GM18505 (cell line): Measurements from ENCODE around the gene TNS3.
A peak's percentile ranks its signal among the peaks of the same experiment; 100 is the strongest.
"Not testable (repeated sequence)": the region's sequence is repeated elsewhere in the genome, so short reads cannot be mapped to it uniquely, and the experiment has no call there.

Experiments used
- ATAC-seq: cut with Tn5 transposase; IDR thresholded peaks from one replicate; pipeline ENCODE4 v1.9.1; 2021; ENCODE audit not compliant: unreplicated experiment
- POLR2A ChIP-seq: IDR thresholded peaks from 4 replicates; pipeline ENCODE4 v1.6.1; 2011; ENCODE audit warnings: borderline replicate concordance; ENCODE audit not compliant: insufficient read depth, insufficient read length; ENCODE audit errors: extremely low read depth

The TNS3 gene

DNA sequence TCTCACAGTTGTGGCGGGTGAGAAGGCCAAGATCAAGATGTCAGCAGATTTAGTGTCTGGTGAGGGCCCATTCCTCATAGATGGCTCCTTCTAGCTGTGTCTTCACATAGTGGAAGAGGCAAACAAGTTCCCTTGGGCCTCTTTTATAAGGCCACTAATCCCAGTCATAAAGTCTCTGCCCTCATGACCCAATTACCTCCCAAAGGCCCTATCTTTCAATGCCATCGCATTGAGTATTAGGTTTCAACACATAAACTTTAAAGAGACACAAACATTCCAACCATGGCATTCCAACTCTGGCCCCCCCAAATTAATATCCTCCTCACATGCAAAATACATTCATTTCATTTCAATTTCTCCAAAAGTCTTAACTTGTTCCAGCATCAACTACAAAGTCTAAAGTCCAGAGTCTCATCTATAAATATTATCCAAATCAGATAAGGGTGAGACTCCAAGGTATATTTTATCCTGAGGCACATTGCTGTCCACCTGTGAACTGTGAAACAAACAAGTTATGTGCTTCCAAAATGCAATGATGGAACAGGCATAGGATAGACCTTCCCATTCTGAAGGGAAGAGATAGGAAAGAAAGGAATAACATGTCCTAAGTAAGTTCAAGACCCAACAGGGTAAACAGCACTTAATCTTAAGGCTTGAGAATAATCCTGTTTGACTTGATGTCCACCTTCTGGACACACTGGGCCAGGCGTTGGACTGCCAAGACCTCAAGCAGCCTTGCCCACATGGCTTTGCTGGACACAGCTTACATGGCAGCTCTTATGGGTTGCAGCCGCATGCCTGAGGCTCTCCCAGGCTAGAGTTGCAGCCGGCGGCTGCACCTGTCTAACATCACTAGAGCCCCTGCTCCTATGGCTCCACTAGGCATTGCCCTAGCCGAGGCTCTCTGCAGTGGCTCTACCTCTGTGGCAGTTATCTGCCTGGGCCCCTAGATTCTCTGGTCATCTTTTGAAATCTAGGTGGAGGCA, 312.8 kb downstream of the TNS3 start:
- no peak for TF ChIP-seq POLR2A
- ATAC-seq: no peak

DNA sequence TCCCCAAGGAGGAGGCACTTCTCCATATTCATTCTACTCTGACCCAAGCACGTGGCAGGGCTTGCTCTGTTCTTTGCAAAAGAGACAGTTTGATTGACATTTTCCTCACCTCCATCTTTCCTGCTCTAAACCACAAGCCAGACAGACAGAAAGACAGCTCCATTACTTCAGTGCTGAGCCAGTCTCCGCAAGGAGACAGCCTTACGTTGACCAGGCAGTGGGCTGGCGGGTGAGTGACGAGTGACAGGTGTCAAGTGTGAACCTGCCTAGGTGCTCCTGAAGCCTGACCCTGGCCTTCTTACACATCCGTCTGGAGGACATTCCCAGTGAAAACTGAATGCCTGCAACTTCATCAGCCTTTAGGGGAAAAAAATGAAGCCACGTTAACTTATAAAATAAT, 314.6 kb downstream of the TNS3 start:
- ATAC-seq: no peak
- no peak for TF ChIP-seq POLR2A

DNA sequence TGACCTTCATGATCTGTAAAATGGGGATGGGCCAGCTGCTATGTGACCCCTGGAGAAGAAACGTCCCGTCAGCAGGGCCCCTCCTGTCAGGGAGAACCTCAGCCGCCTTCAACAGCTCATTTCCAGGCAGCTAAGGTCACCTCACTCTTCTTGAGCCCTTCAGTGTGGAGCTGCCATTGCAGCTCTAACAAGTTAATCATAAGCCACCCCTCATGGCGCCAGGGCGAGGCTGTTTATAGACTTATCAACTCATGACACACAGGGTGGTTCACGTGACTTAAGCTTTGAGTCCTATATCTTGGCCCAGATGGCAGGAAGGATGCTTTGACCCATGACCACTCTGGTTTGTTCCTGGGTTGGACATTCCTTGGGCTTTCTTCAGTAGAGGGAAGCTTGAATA, 315.1 kb downstream of the TNS3 start:
- no peak for ATAC-seq
- no peak for TF ChIP-seq POLR2A

DNA sequence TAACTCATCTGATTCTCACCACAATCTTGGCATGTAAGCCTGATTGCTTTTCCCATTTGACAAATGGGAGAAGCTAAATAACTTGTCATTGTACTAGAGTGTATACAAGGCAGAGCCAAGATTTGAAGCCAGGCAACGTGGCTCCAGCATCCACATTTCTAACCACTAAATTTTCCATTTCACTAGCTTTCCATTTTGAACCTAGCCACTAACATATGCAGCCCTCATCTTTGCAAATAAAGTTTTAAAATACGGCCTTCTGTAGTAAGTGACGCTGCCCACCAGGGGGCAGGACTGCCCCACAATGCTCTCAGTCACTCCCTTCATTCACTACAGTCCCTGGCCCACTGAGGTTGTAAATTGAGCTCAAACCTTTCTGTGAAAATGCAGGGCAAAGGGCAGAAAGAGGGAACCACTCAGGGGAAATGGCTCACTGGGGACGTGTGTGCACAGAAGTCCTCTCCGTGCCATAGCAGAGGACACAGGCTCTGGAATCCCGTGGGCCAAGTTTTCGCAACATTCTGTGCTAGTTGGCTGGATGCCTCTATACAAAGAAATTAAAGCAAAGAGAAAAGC, 315.7 kb downstream of the TNS3 start:
- no peak for TF ChIP-seq POLR2A
- peak; percentile 68 for ATAC-seq

DNA sequence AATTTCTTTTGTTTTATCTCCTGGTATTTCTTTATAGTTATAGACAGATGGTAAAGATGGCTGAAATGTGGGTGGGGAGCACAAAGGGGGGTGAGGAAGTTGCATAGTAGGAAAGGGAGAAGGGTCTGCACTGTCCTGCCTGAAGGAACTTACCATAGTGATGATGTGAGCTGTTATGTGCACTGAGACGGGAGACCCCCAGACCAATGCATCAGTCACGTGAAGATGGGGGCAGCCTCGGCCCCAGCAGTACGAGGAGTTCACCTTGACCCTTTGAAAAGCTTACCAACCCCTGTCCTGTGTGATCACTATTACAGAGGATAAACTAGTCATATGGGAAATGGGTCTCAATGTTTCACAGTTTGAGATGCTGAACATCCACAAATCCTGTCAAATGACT, 316.3 kb downstream of the TNS3 start:
- ATAC-seq: no peak

DNA sequence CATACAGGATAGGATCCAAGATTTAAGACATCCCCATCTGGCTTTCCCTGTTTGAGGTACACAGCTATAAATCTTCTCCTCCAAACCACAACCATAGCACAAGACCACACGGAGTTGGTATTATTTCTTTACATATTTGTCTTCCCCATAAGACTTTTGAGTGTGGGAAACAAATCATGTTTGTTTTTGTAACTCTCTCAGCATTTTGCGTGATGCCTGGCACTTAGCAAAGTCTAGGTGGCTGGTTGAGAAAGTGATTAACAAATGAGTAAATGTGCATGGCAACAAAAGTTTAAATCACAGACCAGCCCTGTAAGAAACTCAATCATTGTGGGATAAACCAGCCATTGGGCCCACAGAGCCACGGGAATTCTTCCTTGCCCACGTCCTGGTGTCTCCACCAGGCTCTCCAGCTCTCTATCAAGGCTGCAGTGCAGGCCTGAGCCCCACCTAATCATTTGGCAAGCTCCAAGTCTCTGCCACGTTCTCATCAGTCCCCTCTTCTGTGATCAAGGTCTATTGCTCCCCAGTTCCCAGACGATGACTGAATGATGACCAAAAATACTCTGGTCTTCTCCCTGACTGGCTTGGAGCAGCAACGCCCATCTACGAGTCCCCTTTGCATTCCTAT, 317.8 kb downstream of the TNS3 start:
- ATAC-seq: no peak
- TF ChIP-seq POLR2A: no peak

More for the DNA sequence above, 316.3 kb downstream of the TNS3 start:
- TF ChIP-seq POLR2A: no peak

DNA sequence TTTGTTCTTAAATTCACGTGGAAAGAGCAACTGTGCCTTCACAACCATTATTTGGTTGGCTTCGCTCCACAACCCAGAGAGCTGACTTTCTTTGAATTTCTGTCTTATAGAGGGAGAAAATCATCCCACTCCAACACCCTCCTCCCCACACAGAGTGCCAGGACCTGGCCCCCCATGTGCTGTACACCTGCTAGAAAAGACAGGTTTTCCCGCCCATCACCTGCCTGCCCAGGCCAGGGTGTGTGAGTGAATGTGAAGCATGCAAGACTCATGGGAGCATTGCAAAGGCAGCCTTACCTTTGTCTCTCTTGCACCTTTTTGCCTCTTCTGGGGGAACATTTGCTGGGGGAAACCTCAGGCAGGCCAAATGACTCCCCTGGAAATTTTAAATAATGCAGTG, 319.0 kb downstream of the TNS3 start:
- no peak for ATAC-seq
- TF ChIP-seq POLR2A: no peak

DNA sequence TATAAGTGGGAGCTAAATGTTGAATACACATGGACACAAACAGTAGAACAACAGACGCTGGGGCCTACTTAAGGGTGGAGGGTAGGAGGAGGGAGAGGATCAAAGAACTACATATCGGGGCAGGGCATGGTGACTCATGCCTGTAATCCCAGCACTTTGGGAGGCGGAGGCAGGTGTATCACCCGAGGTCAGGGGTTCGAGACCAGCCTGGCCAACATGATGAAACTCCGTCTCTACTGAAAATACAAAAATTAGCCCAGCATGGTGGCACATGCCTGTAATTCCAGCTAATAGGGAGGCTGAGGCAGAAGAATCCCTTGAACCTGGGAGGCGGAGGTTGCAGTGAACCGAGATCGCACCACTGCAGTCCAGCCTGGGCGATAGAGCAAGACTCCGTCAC, 319.8 kb downstream of the TNS3 start:
- not testable (repeated sequence) for ATAC-seq

DNA sequence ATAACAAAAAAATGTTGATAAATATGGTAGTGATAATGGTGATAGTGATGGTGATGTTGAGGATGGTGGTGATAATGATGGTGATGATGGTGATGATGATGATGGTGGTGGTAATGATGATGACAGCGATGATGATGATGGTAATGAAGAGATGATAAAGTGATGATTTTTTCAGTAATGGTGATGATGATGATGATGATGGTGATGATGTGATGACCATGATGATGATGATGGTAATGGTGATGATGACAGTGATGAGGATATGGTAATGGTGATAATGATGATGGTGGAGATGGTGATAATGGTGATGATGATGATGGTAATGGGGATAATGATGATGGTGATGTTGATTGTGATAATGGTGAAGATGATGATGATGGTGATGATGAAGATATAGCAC, 321.6 kb downstream of the TNS3 start:
- no peak for TF ChIP-seq POLR2A
- ATAC-seq: no peak

DNA sequence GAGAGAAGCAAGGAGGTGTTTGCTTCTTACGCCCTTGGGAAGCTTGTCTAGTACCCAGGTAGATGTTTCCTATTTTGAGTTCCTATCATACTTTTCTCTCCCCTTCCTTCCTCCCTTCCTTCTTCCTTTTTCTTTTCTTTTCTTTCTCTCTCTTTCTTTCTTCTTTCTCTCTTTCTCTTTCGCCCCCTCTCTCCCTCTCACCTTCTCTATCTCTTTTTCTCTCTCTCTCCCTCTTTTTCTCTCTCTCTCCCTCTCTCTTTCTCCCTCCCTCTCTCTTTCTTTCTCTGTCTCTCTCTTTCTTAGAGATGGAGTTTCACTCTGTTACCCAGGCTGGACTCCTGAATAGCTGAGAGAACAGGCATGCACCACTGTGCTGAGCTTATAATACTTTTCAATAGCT, 322.2 kb downstream of the TNS3 start:
- no peak for ATAC-seq
- TF ChIP-seq POLR2A: no peak

DNA sequence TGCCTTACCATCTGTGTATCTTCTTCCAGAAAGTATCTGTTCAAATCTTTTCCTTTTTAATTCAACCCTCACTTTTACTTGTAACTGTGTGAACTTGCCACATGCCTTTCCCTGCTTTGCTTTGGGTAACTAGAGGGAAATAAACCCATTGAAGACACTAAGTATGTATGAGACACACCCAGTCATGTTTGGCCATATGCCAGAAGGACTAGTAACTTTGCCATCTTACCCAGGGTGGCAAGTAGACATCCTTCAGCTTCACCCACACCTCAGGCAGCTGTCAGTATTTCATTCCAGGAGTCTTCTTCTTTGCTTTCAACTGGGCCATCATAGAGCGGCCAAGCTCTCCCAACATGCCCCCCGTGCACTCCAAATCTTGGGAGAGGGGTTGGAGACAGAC, 323.1 kb downstream of the TNS3 start:
- no peak for ATAC-seq
- no peak for TF ChIP-seq POLR2A

DNA sequence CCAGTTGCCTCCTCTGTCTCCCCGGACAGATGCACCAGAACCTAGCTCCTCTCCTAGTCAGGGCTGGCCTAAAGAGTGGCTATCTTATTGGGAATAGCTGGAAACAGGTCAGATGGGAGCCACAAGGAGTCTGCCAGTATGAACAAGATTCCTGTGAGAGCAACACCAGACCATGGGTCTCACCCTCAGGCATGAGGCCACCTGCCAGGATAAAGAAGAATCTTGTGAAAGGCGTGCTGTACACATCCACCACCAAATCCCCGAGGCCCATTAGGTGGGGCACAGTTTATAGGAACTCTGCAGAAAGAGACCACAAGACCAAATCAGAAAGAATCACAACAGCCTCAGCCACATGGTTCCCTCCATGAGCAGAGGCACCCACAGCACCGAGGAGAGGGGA, 325.9 kb downstream of the TNS3 start:
- no peak for ATAC-seq
- no peak for TF ChIP-seq POLR2A

DNA sequence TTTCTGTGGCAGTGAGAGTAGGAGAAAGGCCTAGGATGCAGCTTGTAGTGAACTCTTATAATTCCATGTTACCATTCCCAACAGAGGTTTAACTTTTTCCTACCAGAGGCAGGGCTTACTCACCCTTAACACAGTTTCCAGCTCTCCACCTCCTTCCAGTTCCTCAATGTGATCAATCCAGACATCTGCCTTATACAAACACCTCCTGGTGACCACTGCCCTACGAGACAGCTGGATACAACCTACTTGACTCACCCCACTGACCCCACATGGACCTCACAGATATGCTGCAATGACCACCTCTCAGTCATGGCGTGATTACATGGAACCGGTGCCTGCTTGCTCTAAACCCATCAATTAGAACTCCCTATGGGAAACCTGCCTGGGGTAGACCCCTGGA, 326.5 kb downstream of the TNS3 start:
- no peak for ATAC-seq
- TF ChIP-seq POLR2A: no peak

DNA sequence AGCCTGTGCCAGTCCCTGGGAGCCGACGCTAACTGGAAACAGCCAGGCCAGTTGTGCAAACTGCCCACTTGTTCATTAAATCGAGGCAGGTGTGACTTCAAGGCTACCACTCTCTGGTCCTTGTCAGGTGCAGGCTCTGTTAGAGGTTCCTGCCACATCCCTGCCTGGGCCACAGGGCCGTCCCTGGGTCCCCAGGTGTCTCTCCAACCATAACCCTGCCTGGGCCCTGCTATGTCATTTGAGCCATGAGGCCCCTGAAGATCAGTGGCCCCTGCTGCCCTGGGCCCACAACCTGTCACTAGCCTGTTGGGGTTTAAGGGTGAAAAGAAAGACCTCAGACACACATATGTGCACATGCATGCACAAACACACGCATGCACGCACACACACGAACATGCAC, 326.9 kb downstream of the TNS3 start:
- no peak for TF ChIP-seq POLR2A
- ATAC-seq: no peak
